CD14-positive monocyte (primary cell): ENCODE measurements around the gene POLE. TPM values are rescaled to one million over a fixed set of nuclear protein-coding genes. Genes with fewer than 3 reads are reported as not detected.
A peak's percentile ranks its signal among the peaks of the same experiment; 100 is the strongest.

Experiments
- DNase-seq, 3 donors: peaks; one replicate each; pipeline ENCODE4 v3.0.0-alpha.2; 2011 to 2022
- H2AFZ ChIP-seq: 2 replicates; pipeline ENCODE4 v1.6.0; 2012; ENCODE audit warnings: mild to moderate bottlenecking, low read depth, low read length, inconsistent platforms; ENCODE audit not compliant: insufficient read depth, poor library complexity, severe bottlenecking
- H3K27ac ChIP-seq, 2 donors: 1 replicate in 1 of 2; 2 replicates in 1 of 2; pipeline ENCODE4 v1.5.1; 2012 to 2013; ENCODE audit warnings: low read length in 2 of 2, control low read depth in 1 of 2, inconsistent platforms in 1 of 2, low read depth in 1 of 2, mild to moderate bottlenecking in 1 of 2
- H3K27me3 ChIP-seq, 2 donors: one replicate each; pipeline versions ENCODE4 v1.6.0 to v1.6.1; 2011 to 2013; ENCODE audit warnings: low read length in 2 of 2; ENCODE audit not compliant: control insufficient read depth in 2 of 2, insufficient read depth in 2 of 2
- H3K36me3 ChIP-seq, 2 donors: replicated peaks in 1 of 2; 1 replicate in 1 of 2; 2 replicates in 1 of 2; pipeline versions ENCODE4 v1.5.1 to v1.6.1; 2012 to 2013; ENCODE audit warnings: low read length in 2 of 2, control low read depth in 1 of 2, inconsistent platforms in 1 of 2, mild to moderate bottlenecking in 1 of 2; ENCODE audit not compliant: insufficient read depth in 2 of 2, control insufficient read depth in 1 of 2
- H3K4me1 ChIP-seq, 2 donors: 1 replicate in 1 of 2; 2 replicates in 1 of 2; pipeline versions ENCODE4 v1.5.1 to v1.6.1; 2012 to 2013; ENCODE audit warnings: low read length in 2 of 2, control low read depth in 1 of 2, inconsistent platforms in 1 of 2, mild to moderate bottlenecking in 1 of 2, moderate library complexity in 1 of 2; ENCODE audit not compliant: insufficient read depth in 2 of 2, control insufficient read depth in 1 of 2
- H3K4me2 ChIP-seq: replicated peaks from 2 replicates; pipeline ENCODE3; 2012; ENCODE audit warnings: low read length, moderate library complexity, mild to moderate bottlenecking; ENCODE audit not compliant: poor library complexity, severe bottlenecking; ENCODE audit errors: extremely low read depth
- H3K4me3 ChIP-seq, 3 experiments: fragments of 200-600 bp in 1 of 3; sonication (generic) in 1 of 3; replicated peaks in 1 of 3; 1 replicate in 2 of 3; 2 replicates in 1 of 3; pipeline ENCODE4 v1.5.1; 2011 to 2013; ENCODE audit warnings: low read length in 3 of 3, mild to moderate bottlenecking in 3 of 3, control low read depth in 2 of 3, low read depth in 2 of 3, inconsistent platforms in 1 of 3, moderate library complexity in 1 of 3
- H3K79me2 ChIP-seq: 2 replicates; pipeline ENCODE4 v1.6.0; 2012; ENCODE audit warnings: mild to moderate bottlenecking, control low read depth, inconsistent platforms, low read length, moderate library complexity; ENCODE audit not compliant: insufficient read depth
- H3K9ac ChIP-seq: 2 replicates; pipeline ENCODE4 v1.6.0; 2017; ENCODE audit warnings: low read length, mild to moderate bottlenecking; ENCODE audit not compliant: insufficient read depth, poor library complexity, severe bottlenecking
- H3K9me3 ChIP-seq, 2 donors: replicated peaks in 1 of 2; 1 replicate in 1 of 2; 2 replicates in 1 of 2; pipeline versions ENCODE4 v1.5.1 to v1.6.1; 2012 to 2013; ENCODE audit warnings: low read length in 2 of 2, control low read depth in 1 of 2; ENCODE audit not compliant: control insufficient read depth in 1 of 2, insufficient read depth in 1 of 2
- H4K20me1 ChIP-seq: 2 replicates; pipeline ENCODE4 v1.6.0; 2012; ENCODE audit warnings: mild to moderate bottlenecking, low read length, control low read depth, moderate library complexity; ENCODE audit not compliant: insufficient read depth
- H3K27ac Mint-ChIP-seq, 7 donors: one replicate each; pipeline ENCODE4 v1.8.0; 2020; ENCODE audit warnings: mild to moderate bottlenecking in 7 of 7, mixed read lengths in 7 of 7, moderate library complexity in 6 of 7, inconsistent platforms in 2 of 7
- H3K27me3 Mint-ChIP-seq, 3 donors: one replicate each; pipeline ENCODE4 v1.8.0; 2021 to 2022; ENCODE audit warnings: low read depth in 3 of 3, mild to moderate bottlenecking in 3 of 3, mixed read lengths in 3 of 3, moderate library complexity in 3 of 3, inconsistent platforms in 1 of 3
- H3K36me3 Mint-ChIP-seq, 2 donors: one replicate each; pipeline ENCODE4 v1.8.0; 2020; ENCODE audit warnings: mixed read lengths in 2 of 2, inconsistent platforms in 1 of 2, mild to moderate bottlenecking in 1 of 2
- H3K4me1 Mint-ChIP-seq: one replicate; pipeline ENCODE4 v1.8.0; 2020; ENCODE audit warnings: mild to moderate bottlenecking, mixed read lengths
- H3K4me3 Mint-ChIP-seq, 2 donors: one replicate each; pipeline ENCODE4 v1.8.0; 2020; ENCODE audit warnings: mild to moderate bottlenecking in 2 of 2, mixed read lengths in 2 of 2, moderate library complexity in 1 of 2
- H3K9me3 Mint-ChIP-seq, 7 donors: one replicate each; pipeline ENCODE4 v1.8.0; 2020 to 2022; ENCODE audit warnings: mixed read lengths in 7 of 7, mild to moderate bottlenecking in 6 of 7, moderate library complexity in 6 of 7, inconsistent platforms in 2 of 7
- CTCF ChIP-seq: fragments of 200-600 bp; IDR thresholded peaks from one replicate; pipeline ENCODE4 v1.8.0; 2022; ENCODE audit warnings: antibody characterized with exemption, mild to moderate bottlenecking
- WGBS: methylation state at CpG from one replicate; pipeline ENCODE4 v1.1.5; 2013; ENCODE audit warnings: missing lambda C conversion rate; ENCODE audit not compliant: insufficient coverage; 5-methylcytosine and 5-hydroxymethylcytosine counted together
- intact Hi-C, 2 donors: fragments of 100-400 bp; cut with micrococcal nuclease; formaldehyde crosslinking; loops; one replicate each; pipeline versions ENCODE4 v1.15.0 to v1.15.1; 2023
- polyA plus RNA-seq, 3 donors: library from polyadenylated mRNA; depleted of rRNA in 1 of 3; unstranded in 2 of 3; stranded (reverse) in 1 of 3; fragments of 300-500 nt in 2 of 3; fragments of >200 nt in 1 of 3; fragmentation: Illumina TruSeq in 2 of 3; gene quantifications; 1 replicate in 2 of 3; 2 replicates in 1 of 3; pipeline ENCODE4 v1.2.3, GENCODE V29; 2012 to 2021

Gene POLE
- polyA plus RNA-seq, 3 donors: 1.00 to 24.2 (median 2.2) TPM

- Mint-ChIP-seq H3K9me3 (peaks cover 20 to 49% (median 38%) of the 10 kb centered on the region in 7 donors), H3K4me1 (peaks cover 7% of the 10 kb centered on the region), H3K4me3 (peak overlapping the region in 1 of 2 donors; percentile 41), H3K27me3 (peaks cover 59 to 77% (median 61%) of the 10 kb centered on the region in 3 donors), H3K36me3 (peaks cover 8 to 10% of the 10 kb centered on the region in 2 donors), H3K27ac (no peak overlapping the region)
- Histone ChIP-seq H3K27ac (no peak overlapping the region), H3K27me3 (peaks cover 18 to 62% of the 10 kb centered on the region in 2 donors), H3K9me3 (peaks cover 35 to 42% of the 10 kb centered on the region in 2 donors), H3K4me1 (no peaks in the 10 kb centered on the region), H3K79me2 (no peaks in the 10 kb centered on the region), H2AFZ (no peak overlapping the region), H3K36me3 (no peaks in the 10 kb centered on the region), H4K20me1 (no peaks in the 10 kb centered on the region), H3K4me3 (no peak overlapping the region), H3K4me2 (no peak overlapping the region), H3K9ac (no peak overlapping the region)
- TF ChIP-seq CTCF: no peak
- intact Hi-C loops: loop anchor here in 1 of 2 donors (5.0 kb wide), 2 partner anchors 198 to 463 kb away; no protein-coding TSS in a partner anchor
- 76% methylated on average over 10 of the region's 16 CpGs for WGBS
- DNase-seq: no peak
Measured at GRCh38 chr12:132615579-132616038, 71.5 kb downstream of the POLE start.

GRCh38 chr12:132614861-132615578 lies 72.1 kb downstream of the POLE start:
- no peaks in the 10 kb centered on the region for H3K79me2 ChIP-seq
- intact Hi-C loops: loop anchor here (5.0 kb wide), 2 partner anchors 198 to 463 kb away; no protein-coding TSS in a partner anchor
- H3K4me2 ChIP-seq: no peak overlapping the region
- no peak overlapping the region for H2AFZ ChIP-seq
- Mint-ChIP-seq H3K4me3 (peak overlapping the region in 1 of 2 donors; percentile 29), H3K4me1 (peaks cover 12% of the 10 kb centered on the region), H3K9me3 (peaks cover 20 to 52% (median 38%) of the 10 kb centered on the region in 7 donors), H3K27ac (peak overlapping the region in 1 of 7 donors; percentile 30), H3K27me3 (peaks cover 59 to 77% (median 62%) of the 10 kb centered on the region in 3 donors), H3K36me3 (peaks cover 8 to 10% of the 10 kb centered on the region in 2 donors)
- H3K27ac ChIP-seq: no peak overlapping the region
- no peaks in the 10 kb centered on the region for H3K36me3 ChIP-seq
- no peak overlapping the region for H3K9ac ChIP-seq
- no peaks in the 10 kb centered on the region for H4K20me1 ChIP-seq
- DNase-seq: peak; percentile 52 to 68 (median 62)
- H3K4me1 ChIP-seq: no peaks in the 10 kb centered on the region
- H3K4me3 ChIP-seq: no peak overlapping the region
- H3K27me3 ChIP-seq: peaks cover 18 to 62% of the 10 kb centered on the region in 2 donors
- peak; percentile 82 for TF ChIP-seq CTCF
- 21% methylated on average over 9 of the region's 18 CpGs for WGBS
- H3K9me3 ChIP-seq: peaks cover 35 to 42% of the 10 kb centered on the region in 2 donors
